ENCODE measurements around the gene SUN2.
"Not testable (repeated sequence)": the region's sequence is repeated elsewhere in the genome, so short reads cannot be mapped to it uniquely, and the experiment has no call there.

The SUN2 gene, protein sequence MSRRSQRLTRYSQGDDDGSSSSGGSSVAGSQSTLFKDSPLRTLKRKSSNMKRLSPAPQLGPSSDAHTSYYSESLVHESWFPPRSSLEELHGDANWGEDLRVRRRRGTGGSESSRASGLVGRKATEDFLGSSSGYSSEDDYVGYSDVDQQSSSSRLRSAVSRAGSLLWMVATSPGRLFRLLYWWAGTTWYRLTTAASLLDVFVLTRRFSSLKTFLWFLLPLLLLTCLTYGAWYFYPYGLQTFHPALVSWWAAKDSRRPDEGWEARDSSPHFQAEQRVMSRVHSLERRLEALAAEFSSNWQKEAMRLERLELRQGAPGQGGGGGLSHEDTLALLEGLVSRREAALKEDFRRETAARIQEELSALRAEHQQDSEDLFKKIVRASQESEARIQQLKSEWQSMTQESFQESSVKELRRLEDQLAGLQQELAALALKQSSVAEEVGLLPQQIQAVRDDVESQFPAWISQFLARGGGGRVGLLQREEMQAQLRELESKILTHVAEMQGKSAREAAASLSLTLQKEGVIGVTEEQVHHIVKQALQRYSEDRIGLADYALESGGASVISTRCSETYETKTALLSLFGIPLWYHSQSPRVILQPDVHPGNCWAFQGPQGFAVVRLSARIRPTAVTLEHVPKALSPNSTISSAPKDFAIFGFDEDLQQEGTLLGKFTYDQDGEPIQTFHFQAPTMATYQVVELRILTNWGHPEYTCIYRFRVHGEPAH

DNA sequence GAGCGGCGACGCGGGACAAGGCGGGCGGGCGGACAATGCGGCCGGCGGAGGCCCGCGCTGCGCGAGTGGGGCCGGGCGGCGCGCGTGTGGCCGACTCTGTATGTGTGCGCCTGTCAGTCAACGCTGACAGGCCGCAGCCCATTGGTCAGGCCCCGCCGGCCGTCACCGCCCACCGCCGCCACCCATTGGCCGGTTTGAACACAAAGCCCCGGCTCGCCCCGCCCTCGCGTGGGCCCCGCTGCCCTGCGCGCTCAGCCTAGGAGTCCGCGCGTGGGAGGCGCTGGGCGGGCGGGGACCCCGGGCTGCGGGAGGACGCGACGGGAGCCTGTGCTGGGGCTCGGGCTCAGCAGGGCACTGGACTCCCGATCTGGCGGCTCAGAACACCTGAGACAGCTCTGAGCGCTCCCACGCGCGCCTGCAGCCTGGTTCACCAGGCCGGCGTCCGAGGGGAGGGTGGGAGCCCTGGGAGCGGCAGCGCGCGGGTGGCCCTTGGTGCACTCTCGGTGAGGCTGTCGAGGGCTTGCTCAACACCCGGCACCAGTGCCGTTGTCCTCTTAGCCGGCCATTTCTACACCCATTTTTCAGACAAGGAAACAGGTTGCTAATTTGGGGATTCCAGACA lies at the start of gene SUN2:
Gene SUN2, minus strand, starts transcription at position 88 of the 622 bp plus-strand sequence. CDS start 3,370 bp downstream, outside the sequence.
- DNase-seq, result peak; percentile 83

DNA sequence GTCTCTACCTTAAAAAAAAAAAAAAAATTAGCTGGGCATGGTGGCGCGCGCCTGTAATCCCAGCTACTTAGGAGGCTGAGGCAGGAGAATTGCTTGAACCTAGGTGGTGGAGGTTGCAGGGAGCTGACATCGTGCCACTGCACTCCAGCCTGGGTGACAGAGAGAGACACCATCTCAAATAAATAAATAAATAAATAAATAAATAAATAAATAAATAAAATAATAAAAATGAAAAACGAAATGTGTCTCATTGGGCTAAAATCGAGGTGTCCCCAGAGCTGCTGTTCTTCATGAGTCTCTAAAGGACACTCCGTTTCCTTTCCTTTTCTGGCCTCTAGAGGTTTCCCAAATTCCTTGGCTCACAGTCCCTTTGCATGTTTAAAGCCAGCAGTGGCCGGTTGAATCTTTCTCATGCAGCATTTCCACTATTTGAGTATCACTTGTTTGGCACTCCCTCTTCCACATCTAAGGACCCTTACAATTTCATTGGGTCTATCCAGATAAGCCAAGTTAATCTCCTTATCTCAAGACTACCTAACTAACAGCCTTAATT lies 49.3 kb upstream of the SUN2 start:
- not testable (repeated sequence) for DNase-seq

DNA sequence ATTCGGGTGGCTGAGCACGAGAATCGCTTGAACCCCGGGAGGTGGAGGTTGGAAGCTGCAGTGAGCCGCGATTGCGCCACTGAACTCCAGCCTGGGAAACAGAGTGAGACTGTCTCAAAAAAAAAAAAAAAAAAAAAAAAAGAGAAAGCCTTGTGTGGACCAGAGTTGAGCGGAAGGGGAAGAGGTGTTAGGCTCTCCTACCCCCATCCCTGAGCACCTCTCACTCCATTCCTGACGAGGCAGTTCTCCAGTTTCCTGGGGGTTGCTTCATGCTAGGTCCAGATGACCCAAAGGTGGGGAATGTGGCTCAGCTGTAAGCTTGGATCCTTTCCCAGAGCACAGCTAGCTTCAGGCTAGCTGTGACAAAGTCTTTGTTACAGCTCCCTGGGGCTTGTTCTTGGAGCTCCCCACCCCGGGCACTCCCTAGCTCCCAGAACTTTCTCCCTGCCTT lies 46.9 kb upstream of the SUN2 start:
- peak; percentile 96 for DNase-seq

- DNase-seq, result peak; percentile 42
Measured at GRCh38 chr22:38799265-38800002, 43.6 kb upstream of the SUN2 start.

DNA sequence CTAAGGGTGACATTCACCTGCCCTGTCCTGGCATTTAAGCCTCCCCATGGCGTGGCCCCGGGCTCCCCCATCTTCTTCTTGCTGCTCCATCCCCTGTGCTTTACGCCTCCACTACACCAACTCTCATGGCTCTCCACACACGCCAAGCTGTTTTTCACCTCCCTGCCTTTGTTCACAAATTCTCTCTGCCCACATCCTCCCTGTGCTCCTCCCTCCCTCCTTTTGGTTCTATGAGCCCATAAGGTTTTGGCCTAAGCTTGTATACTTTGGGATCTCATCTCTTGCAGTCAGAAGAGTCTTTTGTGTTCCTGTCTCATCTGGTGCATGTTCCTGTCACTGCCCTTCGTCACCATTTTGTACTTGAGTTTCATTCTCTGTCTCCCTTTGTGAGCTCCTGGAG lies 42.7 kb upstream of the SUN2 start:
- DNase-seq, result no peak

GRCh38 chr22:38796262-38796957 lies 40.6 kb upstream of the SUN2 start:
- DNase-seq, result no peak

GRCh38 chr22:38795569-38795968 lies 39.8 kb upstream of the SUN2 start:
- DNase-seq, result no peak

- peak; percentile 98 for DNase-seq
Measured at GRCh38 chr22:38793721-38794466, 38.1 kb upstream of the SUN2 start, which contains the start of gene DNAL4. DNAL4 (minus strand) TSS chr22:38794143; CDS start chr22:38782731, 11,412 bp downstream.

GRCh38 chr22:38793317-38793716 lies 37.5 kb upstream of the SUN2 start:
- no peak for DNase-seq

GRCh38 chr22:38792833-38793232 lies 37.0 kb upstream of the SUN2 start:
- DNase-seq, result peak; percentile 24

DNA sequence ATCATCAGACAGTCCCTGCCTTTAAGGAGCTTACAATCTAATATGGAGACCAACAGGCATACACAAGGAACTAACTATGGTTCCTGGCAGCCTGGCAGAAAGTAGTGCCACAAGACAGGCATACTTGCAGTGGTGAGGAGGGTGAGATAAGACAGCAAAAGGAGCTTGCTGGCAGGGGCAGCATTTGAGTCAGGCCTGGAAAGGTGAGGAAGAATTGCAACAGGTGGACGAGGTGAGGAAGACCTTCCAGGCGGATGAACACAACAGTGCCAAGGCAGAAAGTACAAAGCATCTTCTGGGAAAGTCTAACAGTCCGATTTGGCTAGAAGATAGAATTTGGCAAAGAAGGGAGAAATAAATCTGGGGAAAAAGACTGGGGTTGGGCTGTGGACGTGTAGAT lies 33.8 kb upstream of the SUN2 start:
- no peak for DNase-seq

- no peak for DNase-seq
Measured at GRCh38 chr22:38788846-38789245, 33.0 kb upstream of the SUN2 start.

DNA sequence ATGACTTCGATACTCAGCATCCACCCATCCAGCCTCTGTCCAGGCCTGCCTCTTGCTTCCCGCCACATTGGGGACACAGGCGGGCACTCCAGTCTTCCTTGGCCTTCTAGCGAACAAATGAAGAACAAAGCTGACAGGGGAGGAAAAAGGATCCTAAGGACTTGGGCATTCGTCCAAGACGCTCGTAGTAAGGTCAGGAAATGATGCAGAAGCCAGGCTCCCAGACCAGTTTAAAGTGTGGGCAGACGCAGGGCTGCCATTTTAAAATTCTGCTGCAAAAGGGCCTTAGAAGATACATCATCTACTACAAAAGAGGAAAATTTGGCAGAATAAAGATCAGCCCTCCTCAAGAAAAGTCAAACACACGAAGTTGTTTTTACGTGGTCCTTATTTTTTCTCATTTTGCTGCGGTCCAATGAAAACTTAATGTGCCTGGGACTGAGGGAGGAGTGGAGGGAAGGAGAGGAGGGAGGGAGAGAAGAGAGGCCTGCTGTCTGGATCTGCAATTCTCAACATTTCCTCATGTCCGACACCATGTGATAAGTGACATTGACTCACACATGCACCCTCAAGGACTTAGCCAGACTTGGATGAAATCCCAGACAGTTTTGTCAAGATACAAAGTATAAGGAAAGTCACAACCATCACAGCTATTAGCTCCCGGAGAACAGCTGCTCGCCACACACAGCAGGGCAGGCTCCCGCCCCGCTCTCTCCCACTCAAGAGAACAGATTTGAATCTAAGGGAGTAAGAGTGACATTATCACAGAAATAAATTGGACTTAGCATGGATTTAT lies 32.4 kb upstream of the SUN2 start:
- DNase-seq, result peak; percentile 91

DNA sequence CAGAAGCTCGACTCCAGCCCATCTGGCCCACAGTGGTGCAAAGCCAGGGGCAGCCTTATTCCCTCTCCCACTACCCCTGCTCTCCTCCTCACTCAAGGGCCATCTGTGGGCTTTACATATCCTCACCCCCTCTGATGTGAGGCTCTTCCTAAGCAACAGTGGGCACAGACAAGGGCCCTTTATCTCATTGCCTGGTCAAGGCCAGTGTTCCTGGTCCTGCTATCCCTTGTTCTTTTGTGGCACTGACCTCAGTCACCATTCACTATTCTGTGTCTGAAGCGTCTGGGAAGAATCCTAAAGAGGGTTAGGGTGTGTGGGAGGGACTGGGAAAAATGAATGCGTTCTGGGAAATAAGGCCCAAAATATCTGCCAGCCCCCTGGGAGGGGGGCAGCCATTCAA lies 30.8 kb upstream of the SUN2 start:
- no peak for DNase-seq

DNA sequence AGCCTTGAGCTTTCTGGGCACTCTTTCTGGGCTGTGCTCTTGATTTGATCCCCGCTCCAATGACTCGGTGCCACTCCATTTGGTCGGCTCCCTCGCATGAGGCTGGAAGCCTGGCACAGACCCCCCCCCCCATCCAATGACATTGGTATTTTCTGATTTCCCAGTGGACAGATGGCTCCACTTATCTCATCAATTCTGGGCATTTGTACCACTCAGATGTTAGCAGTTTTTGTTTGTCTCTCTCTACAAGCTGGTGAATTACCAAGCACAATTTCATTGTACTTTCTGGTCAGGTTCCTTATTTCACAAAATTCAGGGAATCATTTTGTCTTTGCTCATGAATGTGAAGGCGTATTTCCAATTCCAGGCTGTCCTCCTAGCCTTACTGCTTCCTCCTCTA lies 29.1 kb upstream of the SUN2 start:
- no peak for DNase-seq

DNA sequence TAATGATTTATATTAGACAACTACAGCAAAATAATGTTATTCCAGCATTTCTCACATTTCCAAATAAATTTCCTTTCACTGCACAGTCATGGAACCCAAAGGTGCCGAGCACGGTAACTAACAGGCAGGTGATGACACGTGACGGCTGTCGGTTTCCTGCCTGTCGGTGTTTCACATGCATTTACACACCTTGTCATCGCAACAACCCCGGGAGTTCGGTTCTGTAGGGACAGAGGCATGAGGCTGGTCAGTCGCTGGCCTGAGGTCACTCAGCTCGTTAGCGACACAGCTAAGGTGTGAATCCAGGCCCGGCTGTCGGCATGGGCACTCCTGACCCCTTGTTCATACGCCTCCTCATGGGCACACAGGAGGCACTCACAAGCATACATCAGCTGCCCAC lies 28.2 kb upstream of the SUN2 start:
- DNase-seq, result no peak

DNA sequence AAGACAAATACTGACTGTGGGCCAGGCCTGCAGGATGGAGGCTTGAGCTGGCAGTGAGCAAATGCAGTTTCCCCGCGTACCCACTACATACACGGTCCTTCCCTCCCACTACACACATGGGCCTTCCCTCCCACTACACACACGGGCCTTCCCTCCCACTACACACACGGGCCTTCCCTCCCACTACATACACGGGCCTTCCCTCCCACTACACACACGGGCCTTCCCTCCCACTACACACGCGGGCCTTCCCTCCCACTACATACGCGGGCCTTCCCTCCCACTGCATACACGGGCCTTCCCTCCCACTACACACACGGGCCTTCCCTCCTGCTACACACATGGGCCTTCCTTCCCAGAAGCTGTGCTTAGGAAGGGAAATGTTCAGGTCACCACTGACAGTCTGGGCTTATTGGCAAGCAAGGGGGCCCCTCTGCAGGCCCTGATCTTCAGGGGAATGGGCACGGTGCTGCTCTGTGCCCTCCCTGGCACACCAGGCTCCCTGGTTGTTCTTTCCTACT lies 27.4 kb upstream of the SUN2 start:
- no peak for DNase-seq

DNA sequence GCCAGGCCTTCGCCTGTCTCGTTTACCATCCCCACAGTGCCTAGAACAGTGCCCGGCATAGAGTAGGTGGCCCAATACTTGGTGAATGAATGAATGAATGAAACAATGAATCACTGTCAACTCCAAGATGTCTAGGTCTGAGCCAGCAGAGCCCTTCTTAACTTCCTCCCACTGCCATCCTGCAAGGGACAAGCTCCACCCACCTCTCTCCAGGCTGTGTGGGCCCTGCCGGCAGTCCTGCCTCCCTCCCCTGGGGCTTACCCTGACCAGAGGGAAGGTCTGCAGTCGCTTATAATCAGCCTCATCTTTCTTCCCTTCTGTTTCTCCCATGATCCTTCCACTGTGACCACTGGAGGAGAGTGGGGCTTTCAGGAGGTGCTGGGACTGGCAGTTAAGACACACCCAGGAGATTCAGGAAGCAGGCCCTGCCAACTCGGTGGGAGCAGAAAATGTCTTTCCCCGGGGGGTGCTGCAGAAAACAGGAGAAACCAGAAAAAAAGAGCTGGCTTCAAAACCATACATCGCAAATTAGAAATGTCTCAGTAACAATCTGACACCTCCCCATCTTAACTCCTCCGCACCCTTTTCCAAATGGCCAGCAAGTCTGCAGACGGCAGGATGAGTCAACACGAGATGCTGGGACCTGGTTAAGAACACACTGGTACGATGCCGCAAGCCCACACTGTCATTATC lies 26.8 kb upstream of the SUN2 start:
- DNase-seq, result peak; percentile 72

DNA sequence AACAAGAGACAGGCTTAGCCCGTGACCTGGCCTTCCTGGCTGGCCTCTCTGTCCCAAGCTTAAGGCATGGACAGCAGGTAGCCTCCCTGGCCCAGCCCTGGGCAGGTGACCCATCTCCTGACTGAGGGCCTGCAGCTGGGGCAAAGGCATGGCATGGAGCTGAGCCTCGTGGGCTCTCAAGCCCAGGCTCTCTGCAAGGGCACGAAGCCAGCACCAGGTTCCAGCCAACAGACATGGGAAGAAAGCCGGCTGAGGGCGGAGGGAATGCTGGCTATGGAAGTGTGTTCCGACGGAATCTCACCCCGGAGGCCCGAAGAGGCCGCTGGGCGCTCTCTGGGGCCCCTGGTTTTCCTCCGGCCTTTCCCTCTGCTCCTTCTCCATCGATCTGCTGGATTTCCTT lies 25.2 kb upstream of the SUN2 start:
- no peak for DNase-seq

All from fibroblast of skin of right biceps (primary cell).